ENCODE results near the gene ZNF394.

The ZNF394 gene

GRCh38 chr7:99543081-99543671 lies 43.1 kb upstream of the ZNF394 start:
- Histone ChIP-seq H3F3A (ENCODE audit: insufficient read depth) (0 out of 2 replicates have a peak, but pooled peaks cover 6% of the 10 kb centered on the region), H2AFZ (ENCODE audit: low read depth, low read length, severe bottlenecking) (no peak overlapping the region), H3K27me3 (ENCODE audit: low read length) (no peaks in the 10 kb centered on the region), H3K27ac (ENCODE audit: low read depth, low read length) (no peak overlapping the region), H3K9ac (ENCODE audit: low read length) (no peak overlapping the region), H3K9me2 (replicated peaks; ENCODE audit: insufficient read depth, low read length) (no peaks in the 10 kb centered on the region), H3K79me2 (ENCODE audit: insufficient read depth, low read length) (no peaks in the 10 kb centered on the region), H4K20me1 (ENCODE audit: low read depth, low read length) (no peaks in the 10 kb centered on the region), H3K4me3 (ENCODE audit: insufficient read depth, low read length, poor library complexity, severe bottlenecking) (no peak overlapping the region), H3K36me3 (ENCODE audit: low read length) (no peaks in the 10 kb centered on the region), H3K9me3 (ENCODE audit: insufficient read depth, low read length) (peaks cover 14% of the 10 kb centered on the region; the same call in 1 of the 2 replicates), H3K4me2 (ENCODE audit: low read depth, low read length, poor library complexity, severe bottlenecking) (no peak overlapping the region)
- TF ChIP-seq CTCF (IDR thresholded peaks at IDR 0.05; ENCODE audit: insufficient read depth, low read length, poor library complexity, severe bottlenecking) (no peak), EZH2phosphoT487 (conservative IDR thresholded peaks at IDR 0.05; ENCODE audit: low read length) (no peak)

GRCh38 chr7:99541212-99541611 lies 41.1 kb upstream of the ZNF394 start:
- no peaks in the 10 kb centered on the region for H3K9me2 ChIP-seq (replicated peaks; ENCODE audit: insufficient read depth, low read length)
- H4K20me1 ChIP-seq (ENCODE audit: low read depth, low read length): no peaks in the 10 kb centered on the region
- H3K4me3 ChIP-seq (ENCODE audit: insufficient read depth, low read length, poor library complexity, severe bottlenecking): no peak overlapping the region
- no peaks in the 10 kb centered on the region for H3K36me3 ChIP-seq (ENCODE audit: low read length)
- TF ChIP-seq CTCF (IDR thresholded peaks at IDR 0.05; ENCODE audit: insufficient read depth, low read length, poor library complexity, severe bottlenecking): no peak
- TF ChIP-seq EZH2phosphoT487 (conservative IDR thresholded peaks at IDR 0.05; ENCODE audit: low read length): no peak
- H3K9ac ChIP-seq (ENCODE audit: low read length): no peak overlapping the region
- H3K79me2 ChIP-seq (ENCODE audit: insufficient read depth, low read length): no peaks in the 10 kb centered on the region
- no peaks in the 10 kb centered on the region for H3K27me3 ChIP-seq (ENCODE audit: low read length)
- no peaks in the 10 kb centered on the region for H3F3A ChIP-seq (ENCODE audit: insufficient read depth)
- no peak overlapping the region for H2AFZ ChIP-seq (ENCODE audit: low read depth, low read length, severe bottlenecking)
- H3K27ac ChIP-seq (ENCODE audit: low read depth, low read length): no peak overlapping the region
- H3K4me2 ChIP-seq (ENCODE audit: low read depth, low read length, poor library complexity, severe bottlenecking): no peak overlapping the region
- peaks cover 14% of the 10 kb centered on the region; the same call in 1 of the 2 replicates for H3K9me3 ChIP-seq (ENCODE audit: insufficient read depth, low read length)

GRCh38 chr7:99540542-99540941 lies 40.5 kb upstream of the ZNF394 start:
- Histone ChIP-seq H3K36me3 (ENCODE audit: low read length) (no peaks in the 10 kb centered on the region), H3K27me3 (ENCODE audit: low read length) (no peaks in the 10 kb centered on the region), H2AFZ (ENCODE audit: low read depth, low read length, severe bottlenecking) (no peak overlapping the region), H4K20me1 (ENCODE audit: low read depth, low read length) (no peaks in the 10 kb centered on the region), H3K9me2 (replicated peaks; ENCODE audit: insufficient read depth, low read length) (no peaks in the 10 kb centered on the region), H3K79me2 (ENCODE audit: insufficient read depth, low read length) (no peaks in the 10 kb centered on the region), H3K9ac (ENCODE audit: low read length) (no peak overlapping the region), H3K4me3 (ENCODE audit: insufficient read depth, low read length, poor library complexity, severe bottlenecking) (no peak overlapping the region), H3F3A (ENCODE audit: insufficient read depth) (no peaks in the 10 kb centered on the region), H3K9me3 (ENCODE audit: insufficient read depth, low read length) (peaks cover 14% of the 10 kb centered on the region; the same call in 1 of the 2 replicates), H3K27ac (ENCODE audit: low read depth, low read length) (no peak overlapping the region), H3K4me2 (ENCODE audit: low read depth, low read length, poor library complexity, severe bottlenecking) (no peak overlapping the region)
- TF ChIP-seq CTCF (IDR thresholded peaks at IDR 0.05; ENCODE audit: insufficient read depth, low read length, poor library complexity, severe bottlenecking): no peak
- no peak for TF ChIP-seq EZH2phosphoT487 (conservative IDR thresholded peaks at IDR 0.05; ENCODE audit: low read length)

Measured in SU-DHL-6 (cell line).